HepG2 (cell line): ENCODE measurements around the gene BABAM1. TPM values are rescaled to one million over a fixed set of nuclear protein-coding genes. Genes with fewer than 3 reads are reported as not detected.
A peak's percentile ranks its signal among the peaks of the same experiment; 100 is the strongest.

Source experiments
- ATF4 ChIP-seq, 2 experiments: fragments of 450-650 bp in 1 of 2; sonication (generic) in 1 of 2; formaldehyde crosslinking; IDR thresholded peaks; 2 replicates each; pipeline versions ENCODE4 v1.5.0 to v1.8.0; 2020 to 2022; ENCODE audit warnings: mild to moderate bottlenecking in 1 of 2, missing genetic modification reagents in 1 of 2
- BCL6 ChIP-seq: IDR thresholded peaks from 2 replicates; pipeline ENCODE4 v1.6.1; 2016; ENCODE audit warnings: missing genetic modification reagents, missing compliant biosample characterization
- BRD4 ChIP-seq: sonication (generic); formaldehyde crosslinking; IDR thresholded peaks from 2 replicates; pipeline ENCODE4 v1.4.0; 2020; ENCODE audit warnings: missing genetic modification reagents
- IRF2 ChIP-seq: IDR thresholded peaks from 2 replicates; pipeline ENCODE4 v1.6.1; 2018; ENCODE audit warnings: missing genetic modification reagents, missing compliant biosample characterization
- KDM2A ChIP-seq: sonication (generic); formaldehyde crosslinking; IDR thresholded peaks from 2 replicates; pipeline ENCODE4 v1.4.0; 2020; ENCODE audit warnings: low read depth, missing genetic modification reagents, borderline replicate concordance
- MYC ChIP-seq: sonication (generic); formaldehyde crosslinking; IDR thresholded peaks from 2 replicates; pipeline ENCODE4 v1.9.0; 2021; ENCODE audit warnings: missing genetic modification reagents, borderline replicate concordance
- PAX8 ChIP-seq: sonication (generic); formaldehyde crosslinking; IDR thresholded peaks from 2 replicates; pipeline ENCODE4 v1.8.0; 2022; ENCODE audit warnings: mild to moderate bottlenecking, missing genetic modification reagents, borderline replicate concordance
- PTBP1 ChIP-seq: fragments of 200-400 bp; formaldehyde crosslinking; IDR thresholded peaks from 2 replicates; pipeline ENCODE4 v1.6.1; 2018; ENCODE audit warnings: low read length, low read depth; ENCODE audit not compliant: poor library complexity, severe bottlenecking
- RARA ChIP-seq: IDR thresholded peaks from 2 replicates; pipeline ENCODE4 v1.6.1; 2016; ENCODE audit warnings: missing genetic modification reagents, missing compliant biosample characterization
- SAP130 ChIP-seq: IDR thresholded peaks from 2 replicates; pipeline ENCODE4 v1.6.1; 2016; ENCODE audit warnings: low read depth
- SNAI1 ChIP-seq: sonication (generic); formaldehyde crosslinking; IDR thresholded peaks from 2 replicates; pipeline ENCODE4 v1.5.0; 2020; ENCODE audit warnings: mild to moderate bottlenecking, missing genetic modification reagents, borderline replicate concordance
- TFAP4 ChIP-seq: sonication (generic); IDR thresholded peaks from 2 replicates; pipeline ENCODE4 v1.6.1; 2016; ENCODE audit warnings: low read depth, borderline replicate concordance
- XRCC5 ChIP-seq: fragments of 200-400 bp; formaldehyde crosslinking; optimal IDR thresholded peaks from 2 replicates; pipeline ENCODE3; 2017; ENCODE audit warnings: mild to moderate bottlenecking, low read length
- ZBTB14 ChIP-seq: sonication (generic); formaldehyde crosslinking; IDR thresholded peaks from 2 replicates; pipeline ENCODE4 v1.4.0; 2020; ENCODE audit warnings: missing genetic modification reagents
- ZBTB4 ChIP-seq: sonication (generic); formaldehyde crosslinking; IDR thresholded peaks from 2 replicates; pipeline ENCODE4 v1.4.0; 2020; ENCODE audit warnings: missing genetic modification reagents, mild to moderate bottlenecking, borderline replicate concordance
- ZNF234 ChIP-seq: sonication (generic); formaldehyde crosslinking; conservative IDR thresholded peaks from 2 replicates; pipeline ENCODE4 v1.5.1; 2020; ENCODE audit warnings: mild to moderate bottlenecking, missing genetic modification reagents
- ZNF770 ChIP-seq: sonication (generic); formaldehyde crosslinking; IDR thresholded peaks from 2 replicates; pipeline ENCODE4 v1.5.0; 2020; ENCODE audit warnings: mild to moderate bottlenecking, missing genetic modification reagents
- ZNF841 ChIP-seq: sonication (generic); formaldehyde crosslinking; IDR thresholded peaks from 2 replicates; pipeline ENCODE4 v1.8.1; 2023; ENCODE audit warnings: missing genetic modification reagents, borderline replicate concordance
- polyA plus RNA-seq, 8 experiments: library from polyadenylated mRNA; depleted of rRNA in 3 of 8; stranded (reverse) in 7 of 8; unstranded in 1 of 8; fragments of >200 nt; fragmentation: Illumina TruSeq in 4 of 8; extraction: Trizol in 4 of 8; gene quantifications; 2 replicates each; pipeline versions ENCODE4 v1.2.1 to v1.2.3, GENCODE V29; 2011 to 2016; ENCODE audit warnings: low read depth in 4 of 8, missing spikeins in 1 of 8, mixed read lengths in 1 of 8; ENCODE audit not compliant: insufficient read depth in 1 of 8
- total RNA-seq, 5 experiments: library from RNA; depleted of rRNA; stranded (reverse); fragments of >200 nt; fragmentation: Illumina TruSeq; extraction: Trizol; gene quantifications; 2 replicates each; pipeline ENCODE4 v1.2.3, GENCODE V29; 2016; ENCODE audit warnings: low read depth in 1 of 5

Gene BABAM1
- total and polyA plus RNA-seq, 2 of the 13 experiments (the other 11 are each of a cell fraction or from before 2014, with no cell fraction given): 70.0 to 82.0 TPM

GRCh38 chr19:17226002-17226933 lies 41.0 kb upstream of the BABAM1 start, which contains the start of gene OCEL1 (continued):
- TF ChIP-seq ZBTB4 (CRISPR knock-in tag): no peak
- peak; percentile 34; the same call in 1 of the 2 replicates for TF ChIP-seq ZBTB14
- TF ChIP-seq PTBP1: no peak
- peak; percentile 61 for TF ChIP-seq SAP130 (CRISPR knock-in tag)
- TF ChIP-seq SNAI1 (CRISPR knock-in tag): peak; percentile 96
- no peak for TF ChIP-seq ZNF770
- 0 out of 2 replicates have a peak, but pooled peaks have one; percentile 2 for TF ChIP-seq BCL6 (CRISPR knock-in tag)
- no peak for TF ChIP-seq XRCC5
- peak; percentile 54; the same call in 1 of the 2 replicates for TF ChIP-seq ZNF841 (CRISPR knock-in tag)
- peak; percentile 66; the same call in 1 of the 2 replicates for TF ChIP-seq RARA (CRISPR knock-in tag)
- TF ChIP-seq TFAP4: peak; percentile 60; the same call in 1 of the 2 replicates
- peak; percentile 77; the same call in 1 of the 2 replicates for TF ChIP-seq ZNF234
- peak in 1 of 2 experiments; percentile 40; a peak in 1 of 4 replicates for TF ChIP-seq ATF4 (CRISPR knock-in tag; IDR thresholded peaks at IDR 0.05)
- peak; percentile 82; the same call in 1 of the 2 replicates for TF ChIP-seq MYC (CRISPR knock-in tag)
- peak; percentile 58; the same call in 1 of the 2 replicates for TF ChIP-seq IRF2 (CRISPR knock-in tag)
- no peak for TF ChIP-seq PAX8 (CRISPR knock-in tag)
- 0 out of 2 replicates have a peak, but pooled peaks have one; percentile 46 for TF ChIP-seq BRD4 (CRISPR knock-in tag)
- peak; percentile 66 for TF ChIP-seq KDM2A (CRISPR knock-in tag)
